Stimulated activated CD8-positive, alpha-beta memory T cell treated with anti-CD3 and anti-CD28 coated beads, Interleukin-15, amount 100 ng/mL, for 24 hours (primary cell): ENCODE data around the gene ST6GALNAC3.
"Not testable (repeated sequence)": the region's sequence is repeated elsewhere in the genome, so short reads cannot be mapped to it uniquely, and the experiment has no call there.

ENCODE experiments used
- DNase-seq: peaks from one replicate; pipeline ENCODE4 v3.0.0-alpha.2; 2020; ENCODE audit warnings: low read depth

ST6GALNAC3 gene

DNA sequence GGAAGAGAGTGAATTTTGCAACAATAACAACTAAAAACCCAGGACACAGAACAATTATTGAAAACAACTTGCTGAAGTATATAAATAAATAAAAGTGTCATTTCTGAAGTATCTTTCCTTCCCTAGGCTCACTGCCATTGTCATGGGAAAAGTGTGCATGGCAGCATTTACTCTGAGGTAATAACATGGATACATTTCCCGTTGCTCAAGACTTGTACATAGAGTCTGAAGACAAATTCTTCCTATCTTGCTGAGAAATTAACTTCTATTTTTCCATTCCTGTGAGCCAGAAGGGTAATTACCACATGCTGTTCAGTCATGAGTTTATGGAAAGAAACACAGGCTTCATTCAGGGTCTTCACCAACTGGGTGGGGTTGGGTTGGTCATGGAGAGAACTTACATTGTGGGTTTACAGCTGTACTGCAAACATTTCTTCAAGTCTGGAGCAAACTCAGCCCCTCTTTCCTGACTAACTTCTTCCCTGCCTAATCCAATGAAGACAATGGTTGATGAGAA is 32.2 kb downstream of the ST6GALNAC3 start:
- DNase-seq: no peak

GRCh38 chr1:76109404-76109803 is 34.9 kb downstream of the ST6GALNAC3 start:
- DNase-seq: no peak

DNA sequence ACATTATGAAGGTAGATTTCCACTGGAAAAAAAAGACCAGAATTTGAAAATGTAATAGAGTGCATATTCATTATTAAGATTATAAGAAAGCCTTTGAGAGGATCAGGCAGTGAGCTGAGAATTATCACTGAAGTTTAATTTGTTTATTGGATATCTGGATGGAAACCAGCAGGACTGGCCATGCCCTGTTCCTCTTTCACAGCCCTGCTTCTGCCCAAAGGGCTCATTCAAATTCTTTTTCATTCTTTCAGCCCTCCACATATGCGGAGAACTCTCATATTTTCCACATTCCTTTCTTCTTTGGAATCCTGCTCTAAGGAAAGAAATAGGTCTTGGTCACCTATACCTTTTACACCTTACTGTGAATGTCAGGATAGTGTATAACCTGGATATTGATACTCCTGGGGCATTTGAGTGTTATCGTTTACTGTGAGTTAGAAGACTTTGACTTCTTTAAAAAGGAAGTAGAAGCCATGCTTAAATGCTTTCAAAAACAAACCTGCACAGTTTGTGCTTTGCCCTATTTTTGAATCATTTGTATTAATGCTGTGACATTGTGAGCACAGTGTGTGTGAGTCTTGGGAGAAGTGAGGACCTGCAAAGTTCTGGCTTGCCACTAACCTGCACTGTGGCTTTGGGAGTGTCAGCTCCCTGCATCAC is 35.5 kb downstream of the ST6GALNAC3 start:
- no peak for DNase-seq

- no peak for DNase-seq
Measured at GRCh38 chr1:76110666-76111065, 36.1 kb downstream of the ST6GALNAC3 start.

DNA sequence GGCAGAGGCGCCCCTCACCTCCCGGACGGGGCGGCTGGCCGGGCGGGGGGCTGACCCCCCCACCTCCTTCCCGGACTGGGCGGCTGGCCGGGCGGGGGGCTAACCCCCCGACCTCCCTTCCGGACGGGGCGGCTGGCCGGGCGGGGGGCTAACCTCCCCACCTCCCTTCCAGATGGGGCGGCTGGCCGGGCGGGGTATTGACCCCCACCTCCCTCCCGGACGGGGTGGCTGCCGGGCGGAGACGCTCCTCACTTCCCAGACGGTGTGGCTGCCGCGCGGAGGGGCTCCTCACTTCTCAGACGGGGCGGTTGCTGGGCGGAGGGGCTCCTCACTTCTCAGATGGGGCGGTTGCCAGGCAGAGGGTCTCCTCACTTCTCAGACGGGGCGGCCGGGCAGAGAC is 37.8 kb downstream of the ST6GALNAC3 start:
- not testable (repeated sequence) for DNase-seq

- no peak for DNase-seq
Measured at GRCh38 chr1:76113446-76113845, 38.9 kb downstream of the ST6GALNAC3 start.

- DNase-seq: no peak
Measured at GRCh38 chr1:76115171-76115570, 40.6 kb downstream of the ST6GALNAC3 start.

DNA sequence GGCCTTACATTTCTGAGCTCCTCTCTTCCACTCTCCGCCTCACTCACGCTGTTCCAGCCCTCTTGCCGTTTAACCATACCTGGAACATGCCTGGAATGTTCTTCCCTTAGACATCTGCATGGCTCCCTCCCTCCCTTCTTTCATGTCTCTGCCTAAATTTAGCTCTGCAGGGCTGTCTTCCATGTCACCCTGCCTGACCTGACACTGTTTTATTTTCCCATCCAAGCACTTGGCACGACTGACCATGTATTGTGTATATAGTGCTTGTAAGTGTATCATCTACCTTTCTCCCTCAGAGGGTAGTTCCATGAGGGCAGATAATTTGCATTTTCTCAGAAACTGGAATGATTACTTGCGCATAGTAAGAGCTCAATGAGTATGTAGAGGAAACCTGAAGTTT is 47.3 kb downstream of the ST6GALNAC3 start:
- DNase-seq: no peak

- DNase-seq: no peak
Measured at GRCh38 chr1:76122271-76122670, 47.7 kb downstream of the ST6GALNAC3 start.

GRCh38 chr1:76123411-76124064 is 49.0 kb downstream of the ST6GALNAC3 start:
- DNase-seq: not testable (repeated sequence)

DNA sequence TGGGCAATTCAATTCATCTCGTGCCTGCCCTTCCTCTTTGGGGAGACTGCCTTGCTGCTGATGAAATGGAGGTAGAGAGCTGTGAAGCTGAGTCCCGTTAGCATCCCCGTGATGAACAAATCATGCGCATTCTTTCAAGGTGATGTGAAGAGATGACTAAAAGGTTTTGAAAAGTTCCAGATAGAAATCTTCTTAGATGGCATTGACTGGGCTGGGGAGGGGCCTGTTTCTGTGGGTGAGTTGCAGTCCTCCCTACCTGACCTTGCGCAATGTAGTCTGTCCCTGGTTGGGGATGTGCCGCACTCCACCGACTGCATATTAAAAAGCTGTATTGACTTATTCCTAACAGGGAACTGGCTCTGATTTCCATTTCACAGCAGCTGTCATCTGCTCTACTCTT is 49.6 kb downstream of the ST6GALNAC3 start:
- no peak for DNase-seq

- DNase-seq: no peak
Measured at GRCh38 chr1:76125473-76126219, 51.1 kb downstream of the ST6GALNAC3 start.

- no peak for DNase-seq
Measured at GRCh38 chr1:76128096-76128495, 53.5 kb downstream of the ST6GALNAC3 start.

DNA sequence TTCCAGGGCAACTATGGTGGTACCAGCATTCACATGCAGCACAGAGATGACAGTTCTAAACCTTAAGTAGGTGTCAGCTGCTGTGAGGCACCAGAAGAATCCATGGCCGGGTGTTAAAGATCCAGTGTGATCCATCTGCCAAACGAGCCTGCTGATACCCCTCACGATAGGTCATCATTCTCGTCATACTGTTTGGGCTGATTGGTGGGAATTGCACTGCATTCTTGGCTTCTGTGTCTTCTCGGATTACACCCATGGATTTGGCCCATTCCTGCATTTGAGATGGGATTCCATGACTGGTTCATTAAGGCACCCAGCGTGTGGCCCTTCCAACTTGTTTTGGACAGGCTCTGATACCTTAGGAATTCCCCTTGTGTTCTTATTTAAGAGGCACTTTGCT is 55.2 kb downstream of the ST6GALNAC3 start:
- DNase-seq: no peak

GRCh38 chr1:76130992-76131391 is 56.4 kb downstream of the ST6GALNAC3 start:
- no peak for DNase-seq

DNA sequence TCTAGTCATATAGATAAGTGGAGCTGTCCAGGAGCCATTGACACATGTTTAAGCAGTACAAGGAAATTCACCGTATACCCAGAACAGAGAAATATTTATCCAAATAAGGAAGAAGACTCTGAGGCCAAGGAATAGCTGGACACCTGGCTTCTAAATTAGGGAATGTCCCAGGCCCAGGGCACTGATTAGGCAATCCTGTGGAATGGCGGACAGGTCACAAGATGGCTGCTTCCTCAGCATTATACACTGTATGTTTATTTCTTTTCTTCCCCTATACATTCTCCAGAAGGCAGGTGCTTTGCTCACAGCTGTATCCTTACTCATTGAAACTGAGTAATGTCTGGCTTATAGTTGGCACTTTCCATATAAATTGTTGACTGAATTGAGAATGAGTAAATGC is 59.4 kb downstream of the ST6GALNAC3 start:
- DNase-seq: no peak

GRCh38 chr1:76135835-76136234 is 61.3 kb downstream of the ST6GALNAC3 start:
- DNase-seq: no peak

GRCh38 chr1:76136894-76137293 is 62.3 kb downstream of the ST6GALNAC3 start:
- no peak for DNase-seq

DNA sequence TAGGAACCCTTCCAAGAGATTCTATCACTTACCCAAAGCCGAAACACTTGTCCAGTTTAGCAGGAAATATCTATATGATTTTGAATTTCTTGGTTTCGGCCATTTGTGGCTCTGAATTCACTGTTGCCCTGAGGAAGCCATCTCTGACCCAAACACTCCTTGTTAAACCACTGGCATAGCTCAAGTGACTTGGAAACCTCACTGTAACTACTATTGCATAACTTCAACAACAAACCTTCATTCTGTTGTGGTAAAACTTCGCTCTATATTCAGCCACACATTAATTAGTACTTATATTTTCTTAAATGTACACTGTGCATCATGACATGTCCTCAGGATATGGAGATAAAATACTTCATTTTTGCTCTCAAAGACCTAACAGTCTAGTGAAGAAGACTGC is 63.2 kb downstream of the ST6GALNAC3 start:
- no peak for DNase-seq

DNA sequence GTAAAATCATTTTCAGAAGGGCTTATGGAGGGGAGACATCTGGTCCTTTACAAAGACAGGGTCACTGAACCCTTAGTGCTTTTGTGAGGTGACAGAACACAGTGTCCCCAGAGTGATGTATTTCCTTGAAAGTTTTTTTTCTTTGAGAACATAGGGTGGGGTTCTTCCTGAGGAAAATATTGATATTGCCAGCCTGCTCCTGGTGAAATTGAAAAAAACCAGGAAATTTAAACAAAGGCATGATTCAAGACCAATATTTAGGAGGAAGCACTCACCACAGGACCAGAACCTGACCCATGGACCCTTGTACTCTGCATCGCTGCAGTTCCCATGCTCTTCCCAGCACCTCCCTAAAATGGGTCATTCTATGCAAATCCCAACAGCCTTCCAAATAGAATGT is 63.7 kb downstream of the ST6GALNAC3 start:
- no peak for DNase-seq

DNA sequence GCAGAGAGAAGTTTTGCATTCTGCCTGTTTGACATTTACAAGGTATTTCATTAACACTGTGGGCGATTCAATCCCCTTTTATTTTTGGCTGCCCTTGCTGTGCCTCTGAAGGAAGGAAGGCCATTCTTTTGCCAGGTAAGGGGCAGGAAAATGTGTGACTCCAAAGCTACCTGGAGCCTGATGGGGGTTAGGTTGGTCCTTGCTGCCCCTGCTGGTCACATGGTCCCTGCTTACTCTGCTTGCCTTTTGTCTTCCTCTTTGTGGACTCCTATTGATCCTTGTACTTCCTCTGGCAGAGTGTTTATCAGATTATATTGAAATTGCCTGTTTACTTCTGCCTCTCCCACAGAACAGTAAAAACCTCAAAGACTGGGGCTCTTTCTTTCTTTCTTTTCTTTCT is 65.7 kb downstream of the ST6GALNAC3 start:
- DNase-seq: no peak

- no peak for DNase-seq
Measured at GRCh38 chr1:76141929-76142328, 67.4 kb downstream of the ST6GALNAC3 start.
